Skeletal muscle tissue (tissue), 4 donors: ENCODE measurements around the gene OR10A3. TPM values are rescaled to one million over a fixed set of nuclear protein-coding genes. Genes with fewer than 3 reads are reported as not detected.

Experiments used
- H3K27ac ChIP-seq: one replicate; pipeline ENCODE4 v1.7.0; 2013; ENCODE audit warnings: mild to moderate bottlenecking, low read depth, low read length, inconsistent platforms
- H3K27me3 ChIP-seq, 3 donors: one replicate each; pipeline ENCODE4 v1.7.0; 2013; ENCODE audit warnings: low read length in 3 of 3; ENCODE audit not compliant: control insufficient read depth in 3 of 3, insufficient read depth in 3 of 3
- H3K36me3 ChIP-seq, 3 donors: one replicate each; pipeline ENCODE4 v1.7.0; 2013; ENCODE audit warnings: low read length in 3 of 3; ENCODE audit not compliant: control insufficient read depth in 3 of 3, insufficient read depth in 3 of 3
- H3K4me1 ChIP-seq, 3 donors: one replicate each; pipeline ENCODE4 v1.7.0; 2013; ENCODE audit warnings: low read length in 3 of 3, mild to moderate bottlenecking in 3 of 3; ENCODE audit not compliant: control insufficient read depth in 3 of 3, insufficient read depth in 3 of 3
- H3K4me3 ChIP-seq, 3 donors: one replicate each; pipeline ENCODE4 v1.7.0; 2013; ENCODE audit warnings: low read length in 3 of 3
- H3K9ac ChIP-seq, 3 donors: one replicate each; pipeline ENCODE4 v1.7.0; 2013; ENCODE audit warnings: low read length in 3 of 3, mild to moderate bottlenecking in 3 of 3, moderate library complexity in 2 of 3, low read depth in 1 of 3
- H3K9me3 ChIP-seq, 3 donors: one replicate each; pipeline ENCODE4 v1.7.0; 2013; ENCODE audit warnings: low read length in 3 of 3; ENCODE audit not compliant: control insufficient read depth in 3 of 3
- total RNA-seq: library from RNA; depleted of rRNA; stranded (reverse); fragments of >200 nt; gene quantifications from one replicate; pipeline ENCODE4 v1.2.3, GENCODE V29; 2014
- donor health status: Osteomylitis.

Gene OR10A3
- total RNA-seq, 1 donor from 2014 or later, result not detected

DNA sequence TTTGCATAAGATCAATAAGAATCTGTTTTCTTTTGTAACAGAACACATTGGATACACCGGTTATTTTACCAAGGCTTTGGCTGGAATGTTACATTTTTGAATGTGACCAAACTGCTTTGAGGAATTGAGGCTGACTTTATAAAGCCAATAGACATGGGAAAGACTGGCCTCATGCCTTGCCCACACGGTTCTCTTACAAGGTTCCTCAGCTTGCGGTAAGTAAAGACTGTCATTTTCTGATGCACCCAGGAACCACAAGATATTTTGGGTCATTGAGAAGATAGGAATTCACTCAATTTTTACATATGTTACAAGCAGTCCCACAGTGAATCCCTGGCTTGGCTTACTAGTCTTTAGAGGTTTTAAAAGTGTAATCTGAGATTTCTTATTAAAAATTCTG lies 34.4 kb downstream of the OR10A3 start:
- H3K36me3 ChIP-seq, result no peaks in the 10 kb centered on the region
- H3K9ac ChIP-seq, result no peak overlapping the region
- no peak overlapping the region for H3K4me3 ChIP-seq
- H3K9me3 ChIP-seq, result no peaks in the 10 kb centered on the region
- no peak overlapping the region for H3K27ac ChIP-seq
- H3K4me1 ChIP-seq, result no peaks in the 10 kb centered on the region
- H3K27me3 ChIP-seq, result peaks cover 0 to 14% (median 0%) of the 10 kb centered on the region in 3 donors

DNA sequence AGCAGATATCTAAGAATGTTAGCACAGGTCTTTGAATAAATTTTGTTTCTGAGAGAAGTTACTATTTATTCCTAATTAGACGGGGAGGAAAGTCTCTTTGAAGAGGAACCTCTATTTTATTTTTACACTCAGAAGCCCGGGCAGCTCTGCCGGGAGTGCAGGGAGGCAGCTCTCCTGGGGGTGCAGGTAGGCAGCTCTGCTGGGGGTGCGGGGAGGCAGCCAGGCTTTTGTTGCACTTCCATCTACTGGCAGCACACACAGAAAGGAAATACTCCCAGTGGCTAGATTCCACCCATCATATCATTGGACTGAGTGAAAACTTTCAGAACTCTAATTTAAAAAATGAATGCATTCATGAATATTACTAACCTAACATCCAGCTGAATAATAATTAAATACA lies 35.0 kb downstream of the OR10A3 start:
- Histone ChIP-seq H3K27me3 (peaks cover 0 to 14% (median 0%) of the 10 kb centered on the region in 3 donors), H3K9me3 (no peaks in the 10 kb centered on the region), H3K4me3 (no peak overlapping the region), H3K27ac (no peak overlapping the region), H3K9ac (no peak overlapping the region), H3K36me3 (no peaks in the 10 kb centered on the region), H3K4me1 (no peaks in the 10 kb centered on the region)

DNA sequence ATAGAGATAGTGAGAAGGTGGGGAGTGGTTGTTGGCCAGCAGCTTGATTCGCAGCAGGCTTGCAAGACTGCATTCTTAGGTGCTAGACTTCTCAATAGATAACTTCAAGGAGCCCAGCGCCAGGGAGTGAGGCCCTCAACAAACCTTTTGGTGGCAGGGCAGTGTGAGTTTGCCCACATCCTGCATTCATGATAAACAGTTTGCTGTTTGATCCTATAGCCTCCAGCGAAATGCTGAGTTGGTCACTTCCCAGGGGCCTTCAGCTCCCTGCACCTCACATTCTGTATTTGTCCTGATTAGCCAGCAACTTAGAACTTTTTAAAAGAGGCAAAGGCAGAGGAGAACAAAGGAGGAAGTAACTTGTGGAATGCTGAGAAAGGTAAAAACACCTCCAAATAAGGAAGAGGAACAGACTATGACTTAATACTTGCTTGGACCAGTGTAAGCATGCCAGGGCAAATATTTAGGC lies 35.5 kb downstream of the OR10A3 start:
- Histone ChIP-seq H3K27ac (no peak overlapping the region), H3K36me3 (no peaks in the 10 kb centered on the region), H3K4me3 (no peak overlapping the region), H3K27me3 (peaks cover 0 to 14% (median 0%) of the 10 kb centered on the region in 3 donors), H3K9ac (no peak overlapping the region), H3K4me1 (no peaks in the 10 kb centered on the region), H3K9me3 (no peaks in the 10 kb centered on the region)

DNA sequence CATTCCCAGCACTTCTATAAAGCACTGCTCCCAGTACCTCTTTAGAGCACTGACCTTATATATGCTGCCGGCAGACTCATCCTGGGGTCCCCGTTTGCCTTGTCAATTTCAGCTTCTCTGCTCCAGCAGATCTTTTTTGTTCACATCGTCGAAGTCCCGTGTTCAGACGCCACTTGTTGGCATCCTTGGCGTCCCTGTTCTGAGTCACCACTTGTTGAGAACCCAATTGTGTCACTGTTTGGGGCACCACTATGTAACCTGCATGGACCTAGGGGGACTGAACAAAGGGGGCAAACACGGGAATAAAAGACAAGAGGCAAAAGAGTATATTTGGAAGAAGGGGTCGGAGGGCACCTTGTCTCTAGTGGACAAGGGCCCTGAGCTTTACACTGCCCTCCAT lies 36.0 kb downstream of the OR10A3 start:
- no peak overlapping the region for H3K9ac ChIP-seq
- no peaks in the 10 kb centered on the region for H3K36me3 ChIP-seq
- H3K4me1 ChIP-seq, result no peaks in the 10 kb centered on the region
- H3K27ac ChIP-seq, result no peak overlapping the region
- no peak overlapping the region for H3K4me3 ChIP-seq
- H3K9me3 ChIP-seq, result no peaks in the 10 kb centered on the region
- peaks cover 0 to 14% (median 3%) of the 10 kb centered on the region in 3 donors for H3K27me3 ChIP-seq

DNA sequence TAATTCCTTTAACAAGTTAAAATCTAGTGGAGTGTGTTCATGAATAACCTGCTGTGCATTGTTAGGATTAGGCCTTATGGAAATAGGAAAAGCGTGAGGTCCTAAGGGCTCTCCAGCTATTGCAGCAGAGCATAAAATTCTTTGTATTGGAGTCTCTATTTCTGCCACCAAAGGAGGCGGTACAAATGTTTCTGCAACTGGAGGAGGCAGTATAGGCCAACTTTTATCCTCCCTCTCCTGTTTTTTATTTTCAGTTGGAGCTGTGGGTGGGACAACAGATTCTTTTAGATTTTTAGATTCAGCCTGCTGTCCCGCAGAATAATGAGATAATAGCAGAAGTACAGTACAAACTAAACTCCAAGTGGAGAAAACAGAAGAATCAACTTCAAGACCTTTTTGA lies 36.6 kb downstream of the OR10A3 start:
- Histone ChIP-seq H3K9ac (no peak overlapping the region), H3K27me3 (peaks cover 0 to 14% (median 3%) of the 10 kb centered on the region in 3 donors), H3K4me3 (no peak overlapping the region), H3K4me1 (no peaks in the 10 kb centered on the region), H3K27ac (no peak overlapping the region), H3K9me3 (no peaks in the 10 kb centered on the region), H3K36me3 (no peaks in the 10 kb centered on the region)

DNA sequence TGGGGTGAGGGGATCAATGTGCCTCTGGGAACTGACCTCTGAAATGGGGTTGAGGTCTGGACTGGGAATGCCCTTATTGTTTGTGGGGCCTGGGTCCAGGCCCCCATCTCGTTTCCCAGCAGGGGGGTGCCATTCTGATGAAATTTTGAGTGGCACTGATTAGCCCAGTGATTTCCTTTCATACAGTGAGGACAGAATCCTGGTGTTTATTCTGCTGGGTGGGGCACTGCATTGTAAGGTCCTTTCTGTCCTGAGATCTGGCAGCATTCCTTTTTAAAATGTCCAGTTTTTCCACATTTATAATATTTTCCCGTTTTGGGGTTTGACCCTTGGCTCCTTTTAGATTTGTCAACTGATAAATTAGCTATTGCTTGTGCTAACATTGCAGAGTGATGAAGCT lies 37.6 kb downstream of the OR10A3 start:
- no peaks in the 10 kb centered on the region for H3K4me1 ChIP-seq
- peaks cover 0 to 14% (median 3%) of the 10 kb centered on the region in 3 donors for H3K27me3 ChIP-seq
- no peaks in the 10 kb centered on the region for H3K36me3 ChIP-seq
- no peak overlapping the region for H3K27ac ChIP-seq
- H3K9me3 ChIP-seq, result no peaks in the 10 kb centered on the region
- no peak overlapping the region for H3K4me3 ChIP-seq
- no peak overlapping the region for H3K9ac ChIP-seq

DNA sequence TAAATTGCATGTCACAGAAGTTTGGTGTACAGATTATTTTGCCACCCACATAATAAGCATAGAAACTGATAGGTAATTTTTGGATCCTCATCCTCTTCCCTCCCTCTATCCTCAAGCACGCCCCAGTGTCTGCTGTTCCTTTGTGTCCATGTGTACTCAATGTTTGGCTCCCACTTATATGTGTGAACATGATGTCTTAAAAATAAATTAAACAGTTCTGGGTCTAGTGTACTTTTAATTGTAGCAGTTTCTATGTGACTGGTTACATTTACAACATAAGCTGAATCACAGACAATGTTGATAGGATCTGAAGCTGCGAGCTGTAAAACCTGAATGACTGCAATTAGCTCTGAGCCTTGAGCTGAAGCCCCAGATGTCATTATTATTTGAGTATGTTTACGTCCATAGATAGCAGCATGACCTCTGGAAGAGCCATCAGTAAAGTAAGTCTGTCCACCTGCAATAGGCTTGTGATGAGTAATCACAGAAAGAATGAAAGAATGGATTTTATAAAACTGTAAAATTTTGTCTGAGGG lies 40.1 kb downstream of the OR10A3 start:
- H3K9ac ChIP-seq, result no peak overlapping the region
- no peaks in the 10 kb centered on the region for H3K4me1 ChIP-seq
- no peak overlapping the region for H3K27ac ChIP-seq
- H3K9me3 ChIP-seq, result no peaks in the 10 kb centered on the region
- no peaks in the 10 kb centered on the region for H3K36me3 ChIP-seq
- peaks cover 0 to 14% (median 3%) of the 10 kb centered on the region in 3 donors for H3K27me3 ChIP-seq
- H3K4me3 ChIP-seq, result no peak overlapping the region

DNA sequence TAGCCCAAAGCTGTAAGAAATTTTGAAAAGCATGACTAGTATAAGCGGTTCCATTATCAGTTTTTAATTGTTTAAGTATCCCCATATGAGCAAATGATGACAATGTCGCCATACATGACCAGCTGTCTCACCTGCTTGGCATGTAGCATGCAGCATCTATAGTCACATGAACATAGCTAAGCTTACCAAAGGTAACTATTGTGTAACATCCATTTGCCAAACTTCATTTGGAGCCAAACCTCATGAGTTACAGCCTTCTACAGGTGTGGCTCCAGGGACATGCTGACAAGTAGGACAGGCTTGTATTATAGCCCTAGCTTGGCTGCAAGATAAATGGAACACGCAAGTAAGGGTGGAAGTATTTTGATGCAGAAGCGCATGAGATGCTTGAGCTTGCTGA lies 40.8 kb downstream of the OR10A3 start:
- no peaks in the 10 kb centered on the region for H3K36me3 ChIP-seq
- no peak overlapping the region for H3K27ac ChIP-seq
- no peaks in the 10 kb centered on the region for H3K9me3 ChIP-seq
- no peaks in the 10 kb centered on the region for H3K4me1 ChIP-seq
- H3K9ac ChIP-seq, result no peak overlapping the region
- H3K27me3 ChIP-seq, result peaks cover 0 to 10% (median 3%) of the 10 kb centered on the region in 3 donors
- no peak overlapping the region for H3K4me3 ChIP-seq

DNA sequence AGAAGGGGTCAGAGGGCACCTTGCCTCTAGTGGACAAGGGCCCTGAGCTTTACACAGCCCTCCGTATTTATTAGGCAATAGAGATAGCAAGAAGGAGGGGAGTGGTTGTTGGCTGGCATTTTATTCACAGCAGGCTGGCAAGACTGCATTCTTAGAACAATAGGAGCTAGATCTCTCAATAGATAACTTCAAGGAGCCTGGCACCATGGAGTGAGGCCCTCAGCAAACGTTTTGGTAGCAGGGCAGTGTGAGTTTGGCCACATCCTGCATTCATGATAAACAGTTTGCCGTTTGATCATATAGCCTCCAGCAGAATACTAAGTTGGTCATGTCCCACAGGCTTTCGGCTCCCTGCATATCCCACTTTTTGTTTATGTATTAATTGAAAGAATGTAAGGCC lies 42.1 kb downstream of the OR10A3 start:
- no peaks in the 10 kb centered on the region for H3K4me1 ChIP-seq
- no peak overlapping the region for H3K27ac ChIP-seq
- no peaks in the 10 kb centered on the region for H3K36me3 ChIP-seq
- H3K9me3 ChIP-seq, result no peaks in the 10 kb centered on the region
- H3K27me3 ChIP-seq, result peaks cover 0 to 9% (median 3%) of the 10 kb centered on the region in 3 donors
- no peak overlapping the region for H3K9ac ChIP-seq
- H3K4me3 ChIP-seq, result no peak overlapping the region

DNA sequence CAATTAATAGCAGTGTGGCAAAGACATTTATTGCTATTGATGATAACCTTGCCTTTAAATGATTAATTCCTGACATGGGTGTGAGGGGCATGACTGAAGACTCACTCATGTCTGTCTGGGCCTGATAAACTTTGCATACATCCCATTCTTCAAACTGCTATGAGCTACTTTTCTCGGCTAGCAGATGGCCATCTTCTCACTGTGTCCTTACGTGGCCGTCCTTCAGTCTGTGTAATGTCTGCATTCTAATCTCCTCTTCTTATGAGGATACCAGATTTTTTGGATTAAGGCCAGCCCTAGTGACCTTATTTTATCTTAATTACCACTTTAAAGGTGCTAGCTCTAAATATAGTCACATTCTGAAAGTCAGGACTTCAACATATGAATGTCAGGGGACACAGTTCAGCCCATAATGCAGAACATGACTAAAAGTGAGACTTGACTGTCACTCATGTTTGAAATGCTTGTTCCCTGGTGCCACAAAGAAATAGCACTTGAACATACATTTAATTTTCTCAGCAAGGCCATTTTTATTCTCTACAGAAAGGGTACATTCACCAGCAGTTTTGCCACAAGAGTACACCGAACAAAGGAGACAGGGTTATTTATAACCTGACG lies 42.7 kb downstream of the OR10A3 start:
- Histone ChIP-seq H3K9ac (no peak overlapping the region), H3K27ac (no peak overlapping the region), H3K9me3 (no peaks in the 10 kb centered on the region), H3K27me3 (peaks cover 0 to 3% (median 3%) of the 10 kb centered on the region in 3 donors), H3K36me3 (no peaks in the 10 kb centered on the region), H3K4me3 (no peak overlapping the region), H3K4me1 (no peaks in the 10 kb centered on the region)
